ENCODE data around the gene ANKS1B.
"Not testable (repeated sequence)": the region's sequence is repeated elsewhere in the genome, so short reads cannot be mapped to it uniquely, and the experiment has no call there.

ANKS1B gene

DNA sequence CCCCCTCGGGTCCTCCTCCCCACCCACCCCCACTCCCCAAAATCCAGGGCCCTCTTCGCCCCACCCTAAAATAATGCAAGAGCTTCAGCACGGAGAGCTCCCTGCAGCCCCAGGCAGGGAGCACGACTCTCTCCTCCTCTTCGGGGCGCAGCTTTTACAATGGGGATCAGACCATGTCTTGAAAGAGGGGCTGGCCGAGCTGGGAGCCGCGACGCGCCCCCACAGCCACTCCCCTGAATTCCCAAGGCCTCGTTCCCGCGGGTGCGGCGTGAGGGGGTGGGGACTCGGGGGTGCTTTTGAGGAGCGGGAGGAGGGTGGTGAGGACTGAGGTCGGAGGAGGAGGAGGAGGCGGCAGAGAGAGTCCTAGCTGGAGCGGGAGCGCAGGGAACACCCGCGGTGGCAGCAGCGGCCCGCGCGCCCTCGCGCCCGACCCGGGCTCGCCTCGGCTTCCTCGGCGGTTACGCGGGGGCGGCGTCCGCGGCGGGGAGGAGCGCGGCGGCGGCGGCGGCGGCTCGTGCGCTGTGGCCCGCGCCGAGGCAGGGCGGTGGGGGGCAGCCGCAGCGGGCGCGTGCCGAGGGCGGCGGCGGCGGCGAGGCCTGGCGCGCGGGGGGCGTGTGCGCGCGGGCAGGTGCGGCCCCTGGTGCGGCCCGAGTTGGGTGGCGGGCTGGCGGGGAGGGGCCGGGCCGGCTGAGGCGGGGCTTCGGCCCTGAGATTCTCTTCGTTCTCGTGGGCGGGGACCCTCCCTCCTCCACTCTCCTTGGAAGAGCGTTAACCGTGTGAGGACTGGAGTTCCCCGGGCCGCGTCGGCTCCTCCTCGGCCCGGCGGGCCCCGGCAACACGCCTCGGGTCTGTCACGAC, at the start of gene ANKS1B:
TSS of gene ANKS1B (minus strand) at position 666 of the 858 bp plus-strand sequence. CDS start 699 bp downstream, outside the sequence.
- DNase-seq: no peak

DNA sequence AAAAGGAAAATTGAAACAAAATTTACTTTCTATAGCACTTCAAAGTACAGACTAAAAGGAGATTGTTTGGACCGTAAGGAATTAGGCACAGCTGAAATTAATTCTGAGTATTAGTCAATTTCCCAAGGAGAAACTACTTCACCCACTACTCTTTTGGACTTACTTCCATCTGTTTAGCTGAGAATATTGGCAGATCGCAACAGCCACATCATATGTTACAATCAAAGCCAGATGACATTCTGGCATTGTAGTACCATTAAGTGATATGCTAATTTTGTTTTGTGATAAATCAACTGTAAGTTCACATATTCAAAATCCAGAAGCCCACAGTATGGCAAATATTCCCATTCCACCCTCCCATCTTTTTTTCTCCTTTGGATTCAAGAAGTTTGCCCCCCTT, 47.1 kb upstream of the ANKS1B start:
- DNase-seq: no peak

DNA sequence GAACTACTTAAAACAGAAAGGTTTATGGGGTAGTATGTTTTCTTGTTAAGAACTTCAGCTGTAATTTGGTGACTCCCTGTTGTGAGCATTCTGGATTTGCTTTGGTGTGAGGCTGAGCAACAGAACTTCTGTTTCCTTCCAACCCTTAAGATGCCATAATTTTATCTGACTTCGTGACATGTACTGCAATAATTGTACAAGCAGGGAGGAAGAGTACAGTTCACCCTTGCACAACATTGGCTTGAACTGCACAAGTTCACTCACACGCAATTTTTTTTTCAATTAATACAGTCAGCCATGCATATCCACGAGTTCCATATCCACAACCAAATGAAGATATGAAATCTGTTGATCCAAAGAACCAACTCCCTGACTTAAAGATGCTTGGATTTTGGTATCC, 42.9 kb upstream of the ANKS1B start:
- no peak for DNase-seq

DNA sequence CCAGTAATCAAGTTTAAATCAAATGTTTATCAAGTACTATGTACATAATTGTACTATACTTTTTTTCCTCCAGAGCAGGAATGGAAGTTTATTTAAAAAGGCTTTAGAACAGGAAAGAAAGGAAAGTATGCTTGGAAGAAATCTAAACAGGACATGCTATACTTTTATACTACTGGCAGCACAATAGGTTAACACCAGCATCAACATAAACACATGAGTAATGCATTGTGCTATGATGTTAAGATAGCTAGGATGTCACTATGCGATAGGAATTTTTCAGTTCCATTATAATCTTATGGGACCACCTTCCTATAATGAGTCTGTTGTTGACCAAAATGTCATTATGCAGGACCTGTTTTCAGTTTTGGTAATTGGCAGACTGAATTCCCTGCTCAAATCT, 41.5 kb upstream of the ANKS1B start:
- DNase-seq: no peak

DNA sequence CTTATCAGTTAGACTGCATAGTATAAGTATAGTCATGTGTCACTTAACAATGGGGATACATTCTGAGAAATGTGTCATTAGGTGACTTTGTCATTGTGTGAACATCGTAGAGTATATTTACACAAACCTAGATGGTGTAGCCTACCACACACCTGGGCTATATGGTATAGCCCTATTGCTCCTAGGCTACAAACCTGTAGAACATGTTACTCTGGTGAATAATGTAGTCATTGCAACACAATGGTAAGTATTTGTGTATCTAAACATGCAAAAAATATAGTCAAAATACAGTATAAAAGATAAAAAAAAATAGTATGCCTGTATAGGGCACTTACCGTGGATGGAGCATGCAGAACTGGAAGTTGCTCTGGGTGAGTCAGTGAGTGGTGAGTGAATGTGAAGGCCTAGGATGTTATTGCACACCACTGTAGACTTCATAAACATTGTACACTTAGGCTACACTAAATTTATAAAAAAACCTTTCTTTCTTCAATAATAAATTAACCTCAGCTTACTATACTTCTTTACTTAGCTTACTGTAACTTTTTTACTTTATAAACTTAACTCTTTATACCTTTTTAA, 40.3 kb upstream of the ANKS1B start:
- no peak for DNase-seq

DNA sequence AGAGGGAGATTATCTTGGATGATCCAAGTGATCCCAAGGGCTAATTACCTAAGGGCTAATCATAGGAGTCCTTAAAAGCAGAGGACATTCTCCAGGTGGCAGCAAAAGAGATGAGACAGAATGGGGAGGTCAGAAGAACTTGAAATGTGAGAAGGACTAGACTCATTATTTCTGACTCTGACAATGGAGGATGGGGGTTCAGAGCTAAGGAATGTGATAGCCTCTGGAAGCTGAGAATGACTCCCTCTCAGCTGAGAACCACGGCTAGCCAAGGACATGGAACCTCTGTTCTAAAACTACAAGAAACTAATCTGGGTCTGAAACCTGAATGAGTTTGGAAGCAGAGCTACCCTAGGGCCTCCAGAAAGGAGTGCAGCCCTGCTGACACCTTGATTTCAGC, 35.6 kb upstream of the ANKS1B start:
- no peak for DNase-seq

DNA sequence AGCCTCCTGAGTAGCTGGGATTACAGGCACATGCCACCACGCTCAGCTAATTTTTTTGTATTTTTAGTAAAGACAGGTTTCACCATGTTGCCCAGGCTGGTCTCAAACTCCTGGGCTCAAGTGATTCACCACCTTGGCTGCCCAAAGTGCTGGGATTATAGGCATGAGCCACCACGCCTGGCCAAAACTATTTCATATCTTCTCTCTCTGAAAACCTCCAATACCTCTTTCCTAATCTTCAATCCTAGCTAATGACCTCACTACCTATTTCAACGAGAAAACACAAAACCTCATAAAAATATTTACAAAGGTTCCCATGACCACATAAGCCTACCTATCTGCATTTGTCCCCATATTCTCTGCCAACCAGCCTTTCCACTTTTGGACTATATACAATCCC, 32.3 kb upstream of the ANKS1B start:
- no peak for DNase-seq

DNA sequence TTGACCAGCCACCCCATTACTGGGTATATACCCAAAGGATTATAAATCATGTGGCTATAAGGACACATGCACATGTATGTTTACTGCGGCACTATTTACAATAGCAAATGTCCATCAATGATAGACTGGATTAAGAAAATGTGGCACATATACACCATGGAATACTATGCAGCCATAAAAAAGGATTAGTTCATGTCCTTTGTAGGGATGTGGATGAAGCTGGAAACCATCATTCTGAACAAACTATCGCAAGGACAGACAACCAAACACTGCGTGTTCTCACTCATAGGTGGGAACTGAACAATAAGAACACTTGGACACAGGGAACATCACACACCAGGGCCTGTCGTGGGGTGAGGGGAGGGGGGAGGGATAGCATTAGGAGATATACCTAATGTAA, 31.6 kb upstream of the ANKS1B start:
- DNase-seq: not testable (repeated sequence)

DNA sequence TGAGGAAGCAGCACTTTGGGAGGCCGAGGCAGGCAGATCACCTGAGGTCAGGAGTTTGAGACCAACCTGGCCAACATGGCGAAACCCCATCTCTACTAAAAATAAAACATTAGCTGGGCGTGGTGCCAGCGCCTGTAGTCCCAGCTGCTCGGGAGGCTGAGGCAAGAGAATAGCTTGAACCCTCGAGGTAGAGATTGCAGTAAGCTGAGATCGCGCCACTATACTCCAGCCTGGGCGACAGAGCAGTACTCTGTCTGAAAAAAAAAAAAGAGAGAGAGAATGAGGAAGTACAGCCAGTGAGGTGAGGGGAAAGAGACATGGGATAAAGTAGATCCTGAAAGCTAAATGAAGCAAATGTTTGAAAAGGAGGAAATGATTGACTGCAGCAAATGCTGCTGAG, 21.1 kb upstream of the ANKS1B start:
- DNase-seq: not testable (repeated sequence)

DNA sequence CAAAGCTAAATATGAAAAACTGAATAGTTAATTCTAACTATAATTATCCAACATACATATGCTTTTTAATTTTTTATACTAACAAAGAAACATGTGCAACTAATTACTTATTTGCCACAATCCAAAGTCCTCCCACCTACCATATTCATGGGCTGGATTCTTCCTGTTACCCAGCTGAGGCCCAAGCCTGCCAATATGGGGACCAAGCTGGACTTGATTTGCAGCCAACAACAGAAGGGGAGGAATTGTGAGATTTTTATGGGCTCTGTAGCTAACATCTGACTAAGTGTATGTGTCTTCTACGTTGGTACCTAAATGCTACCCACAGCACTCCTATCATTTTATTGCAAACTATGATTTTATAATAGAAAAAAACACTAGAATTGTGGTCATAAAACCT, 13.1 kb upstream of the ANKS1B start:
- no peak for DNase-seq

DNA sequence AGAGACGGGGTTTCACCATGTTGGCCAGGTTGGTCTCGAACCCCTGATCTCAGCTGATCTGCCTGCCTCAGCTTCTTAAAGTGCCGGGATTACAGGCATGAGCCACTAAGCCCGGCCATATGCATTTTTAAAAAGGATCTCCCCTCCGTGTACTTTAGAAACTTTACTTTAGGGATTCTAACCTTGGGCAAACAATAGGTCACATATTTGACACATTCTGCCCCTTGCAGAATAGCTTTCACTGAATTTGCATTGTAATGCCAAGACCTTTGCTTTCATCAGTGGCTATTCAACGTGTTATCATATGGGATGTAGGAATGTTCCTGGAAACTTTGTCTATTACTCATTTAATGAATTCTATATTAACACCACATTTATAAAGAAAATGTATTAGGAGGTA, 11.4 kb upstream of the ANKS1B start:
- DNase-seq: no peak

DNA sequence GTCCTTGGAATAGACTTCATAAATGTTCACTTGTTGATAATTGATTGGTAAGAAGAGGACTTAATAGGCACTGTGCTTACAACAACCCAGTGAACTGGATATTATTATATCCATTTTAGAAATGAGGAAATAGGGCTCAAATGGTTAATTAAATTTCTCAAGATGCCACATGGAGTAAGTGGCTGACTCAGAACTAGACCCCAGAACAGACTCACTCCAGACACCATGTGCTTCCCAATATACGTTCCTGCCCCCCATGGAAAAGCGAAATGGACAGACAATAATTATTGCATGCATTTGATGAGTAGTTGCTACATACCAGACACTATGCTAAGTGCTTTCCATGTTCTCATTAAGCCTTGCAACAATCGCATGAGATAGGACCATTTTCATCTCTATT, 895 bp upstream of the ANKS1B start:
- no peak for DNase-seq

DNA sequence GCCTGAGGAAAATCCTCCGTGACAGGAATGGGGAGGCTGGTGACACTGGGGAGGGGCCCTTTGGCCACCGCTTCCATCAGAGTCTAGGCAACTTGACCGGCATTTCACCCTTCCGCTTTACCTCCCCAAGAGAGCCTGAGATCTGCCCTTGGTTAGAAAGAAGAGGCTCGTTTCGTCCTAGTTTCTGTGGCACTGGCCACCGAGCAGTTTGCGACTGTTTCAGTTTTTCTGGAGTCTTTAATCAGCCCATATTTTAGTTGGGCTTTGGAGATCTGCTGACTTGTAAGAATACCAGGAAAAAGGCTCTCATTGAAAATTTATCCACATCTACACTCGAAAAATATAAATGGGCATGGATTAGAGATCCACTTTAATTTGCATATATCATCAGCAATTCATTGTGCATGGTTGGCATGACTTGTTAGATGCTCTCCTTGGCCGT, 414 bp upstream of the ANKS1B start:
- no peak for DNase-seq

DNA sequence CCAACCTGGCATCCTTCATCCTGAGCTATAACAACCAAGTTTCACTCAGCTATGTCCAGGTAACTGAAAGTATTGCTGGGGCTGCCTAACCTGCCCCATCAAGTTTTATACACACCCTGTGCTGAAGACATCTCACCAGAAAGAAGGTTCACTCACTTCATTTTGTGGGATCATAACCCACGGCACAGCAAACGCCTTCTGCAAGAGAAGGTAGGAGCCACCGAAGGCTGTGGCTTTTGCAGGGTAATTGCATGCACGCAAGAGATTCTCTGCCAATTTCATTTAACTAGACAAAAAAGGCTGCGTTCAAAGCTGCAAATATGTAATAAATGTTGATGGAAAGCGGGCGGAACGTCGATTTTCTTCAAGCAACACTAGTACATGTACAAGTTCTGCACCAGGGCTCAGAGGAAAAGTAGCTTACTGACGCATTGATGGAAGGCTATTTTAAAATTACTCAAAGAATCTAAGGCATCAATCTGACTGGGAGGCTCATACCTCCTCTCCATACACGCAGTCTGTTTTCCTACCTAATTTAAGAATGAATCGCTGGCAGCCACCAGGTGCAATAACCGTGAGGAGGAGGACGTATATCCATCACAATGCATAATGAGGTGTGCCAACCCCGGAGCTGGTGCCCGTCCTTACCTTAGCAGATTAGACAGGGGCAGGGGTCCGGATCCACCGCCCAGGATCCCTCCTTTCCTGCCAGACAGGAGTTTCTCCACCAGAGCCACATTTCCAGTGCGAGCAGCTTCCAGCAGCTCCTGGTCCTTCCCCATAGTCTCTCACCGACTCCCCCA, 1.1 kb downstream of the ANKS1B start:
- no peak for DNase-seq

DNA sequence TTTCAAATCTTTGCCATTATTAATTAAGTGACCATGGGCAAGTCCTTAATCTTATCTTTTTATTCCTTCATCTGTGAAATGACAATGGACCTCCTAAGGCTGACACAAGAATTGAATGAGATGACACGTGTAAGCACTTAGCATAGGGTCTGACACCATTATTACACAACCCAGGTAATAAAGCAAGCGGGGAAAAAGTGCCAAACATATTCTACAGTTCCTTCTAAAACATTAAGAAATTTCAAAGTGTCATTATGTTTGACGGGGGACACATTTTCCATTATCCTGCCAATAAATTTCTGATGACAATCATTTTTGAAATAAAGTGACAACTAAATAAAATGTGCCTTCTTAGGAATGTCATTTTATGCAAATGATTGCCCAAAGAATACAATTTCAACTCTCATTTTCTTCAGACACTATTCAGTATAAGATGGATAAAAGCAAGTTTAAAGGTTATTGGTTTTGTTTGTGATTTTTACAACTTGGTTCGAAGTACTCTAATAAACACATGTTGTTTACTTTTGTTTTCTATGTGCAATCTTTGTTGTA, 3.0 kb downstream of the ANKS1B start:
- no peak for DNase-seq

DNA sequence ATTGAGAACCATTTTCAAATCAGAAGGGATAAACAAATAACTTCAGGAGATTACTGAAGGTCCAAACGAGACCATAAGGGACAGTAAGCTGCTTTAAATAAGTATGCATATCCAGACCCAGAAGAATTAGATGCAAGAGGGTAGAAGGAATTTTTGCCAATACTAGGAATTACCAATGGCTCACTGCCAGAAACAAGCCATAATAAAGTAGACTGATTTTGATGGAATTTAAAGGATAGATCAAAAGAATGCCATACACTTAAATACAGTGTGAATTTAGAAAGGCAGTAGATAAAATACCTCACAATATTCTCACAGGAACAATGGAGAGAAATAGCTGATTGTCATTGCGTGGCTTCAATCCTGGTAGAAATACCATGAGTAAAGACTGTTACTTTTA, 5.3 kb downstream of the ANKS1B start:
- DNase-seq: no peak

DNA sequence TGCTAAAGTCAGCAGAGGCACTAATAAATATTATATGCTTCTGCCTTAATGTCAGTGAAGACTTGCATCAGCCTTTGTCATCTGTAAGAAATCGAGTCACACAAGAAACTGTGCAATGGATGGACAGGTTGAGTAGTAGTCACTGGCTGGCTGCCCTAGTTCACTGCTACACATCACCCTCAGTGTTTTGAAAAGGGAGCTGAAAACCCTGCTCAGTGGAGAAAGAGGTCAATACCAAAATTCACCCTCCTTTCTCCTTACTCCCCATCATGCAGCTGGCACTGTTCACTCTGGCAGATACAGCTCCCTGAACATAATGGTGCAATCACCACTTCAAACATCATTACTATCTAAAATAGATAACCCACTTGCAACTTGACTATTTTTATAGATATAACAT, 6.6 kb downstream of the ANKS1B start:
- no peak for DNase-seq

DNA sequence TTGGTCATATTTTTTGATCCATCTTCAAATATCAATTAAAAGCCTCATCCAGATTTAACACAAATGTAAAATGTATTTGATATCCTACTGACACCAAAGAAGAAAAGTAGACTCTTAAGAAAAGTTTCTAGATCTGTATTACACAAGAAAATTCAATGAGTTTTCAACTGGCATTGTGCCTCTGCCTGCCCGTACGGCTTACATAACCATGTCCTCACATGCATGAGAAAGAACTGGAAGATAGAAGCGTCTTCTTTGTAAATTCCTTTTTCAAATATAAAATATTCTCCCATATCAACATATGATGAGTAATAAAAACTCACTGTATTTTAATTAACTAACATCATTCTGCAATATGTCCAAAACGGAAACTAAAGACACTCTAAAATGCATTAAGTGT, 7.2 kb downstream of the ANKS1B start:
- DNase-seq: no peak

DNA sequence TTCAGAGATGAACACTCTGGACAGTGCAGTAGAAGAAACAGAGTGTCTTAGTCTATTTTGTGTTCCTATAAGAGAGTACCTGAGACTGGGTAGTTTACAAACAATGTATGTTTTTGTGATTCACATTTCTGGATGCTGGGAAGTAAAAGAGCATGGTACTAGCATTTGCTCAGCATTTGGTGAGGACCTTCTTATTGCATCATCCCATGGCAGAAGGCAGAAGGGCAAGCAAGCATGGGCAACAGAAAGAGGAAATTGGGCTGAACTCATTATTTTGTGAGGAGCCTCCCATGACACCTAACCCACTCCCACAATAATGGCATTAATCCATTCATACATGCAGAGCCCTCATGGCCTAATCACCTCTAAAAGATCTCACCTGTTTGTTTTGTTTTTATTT, 8.0 kb downstream of the ANKS1B start:
- no peak for DNase-seq

DNA sequence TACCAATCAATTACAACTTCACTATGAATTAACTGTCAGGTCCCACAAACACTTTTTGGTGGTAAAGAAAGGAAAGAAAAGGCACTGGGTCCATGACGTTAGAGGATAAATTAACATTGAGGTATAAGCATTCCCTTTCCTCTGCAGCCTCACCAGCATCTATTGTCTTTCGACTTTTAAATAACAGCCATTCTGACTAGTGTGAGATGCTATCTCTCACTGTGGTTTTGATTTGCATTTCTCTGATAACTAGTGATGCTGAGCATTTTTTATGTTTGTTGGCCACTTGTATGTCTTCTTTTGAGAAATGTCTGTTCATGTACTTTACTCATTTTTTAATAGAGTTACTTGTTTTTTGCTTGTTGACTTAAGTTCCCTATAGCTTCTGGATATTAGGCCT, 9.4 kb downstream of the ANKS1B start:
- no peak for DNase-seq

DNA sequence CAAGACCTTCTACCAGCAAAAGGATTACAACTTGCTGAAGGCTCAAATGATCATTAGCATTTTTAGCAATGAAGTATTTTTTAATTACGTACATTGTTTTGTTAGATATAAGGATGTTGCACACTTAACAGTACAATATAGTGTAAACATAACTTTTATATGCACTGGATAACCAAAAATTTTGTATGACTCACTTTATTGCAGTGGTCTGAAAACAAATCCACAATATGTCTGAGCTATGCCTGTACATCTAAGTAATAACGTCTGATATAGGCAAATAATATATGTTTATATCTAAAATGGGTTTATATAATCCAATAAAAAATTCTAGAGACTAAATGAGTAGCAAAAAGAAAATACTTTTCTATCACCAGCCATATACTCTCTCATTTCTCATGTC, 10.6 kb downstream of the ANKS1B start:
- DNase-seq: no peak

DNA sequence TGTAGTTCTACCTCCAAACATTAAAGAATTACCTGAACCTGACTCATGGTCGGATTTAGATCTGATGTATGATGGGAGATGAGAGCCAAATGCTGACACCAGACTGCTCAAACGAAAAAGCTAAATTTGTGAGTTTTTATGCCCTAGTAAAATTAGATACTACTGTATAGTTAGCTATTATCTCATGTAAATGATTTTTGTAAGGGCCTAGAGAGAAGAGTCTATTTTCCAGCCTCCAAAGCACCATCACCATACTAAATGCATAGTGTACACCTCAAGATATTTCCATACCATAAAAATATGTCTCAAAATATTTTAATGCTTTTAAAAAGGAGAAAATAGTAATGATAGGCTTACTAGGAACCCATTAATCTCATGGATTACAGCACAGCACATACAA, 18.3 kb downstream of the ANKS1B start:
- DNase-seq: no peak

DNA sequence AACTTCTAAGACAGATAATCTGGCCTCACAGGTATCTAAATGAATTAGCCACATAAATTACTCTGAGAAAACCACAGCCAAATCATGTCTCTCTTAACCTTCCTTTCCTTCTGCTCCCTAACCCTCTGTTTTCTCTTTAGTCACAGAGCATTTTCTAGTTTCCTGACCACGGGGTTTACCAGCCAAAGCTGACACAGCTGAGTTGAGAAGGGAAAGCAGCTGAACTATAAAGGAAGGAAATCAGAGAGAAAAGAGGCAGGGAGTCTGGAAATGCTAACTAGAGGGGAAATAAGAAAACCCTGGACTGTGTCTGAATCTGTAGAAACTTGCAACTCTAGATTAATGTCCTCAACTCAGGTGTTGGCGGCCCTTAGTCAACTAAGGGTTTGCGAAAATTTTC, 24.4 kb downstream of the ANKS1B start:
- no peak for DNase-seq

All from CD4-positive, alpha-beta T cell treated with Interleukin-17A for 1 hour (primary cell).